ENCODE measurements around the gene BMPR1A.

Gene BMPR1A

GRCh38 chr10:86880971-86881370 is 124.6 kb downstream of the BMPR1A start:
- H3K79me2 ChIP-seq, result no peaks in the 10 kb centered on the region
- H3K4me3 ChIP-seq (ENCODE audit: low read depth, low read length), result no peak overlapping the region
- no peak overlapping the region for H3K27ac ChIP-seq
- no peak overlapping the region for H3K4me2 ChIP-seq (ENCODE audit: low read length)
- H3K9me3 ChIP-seq (ENCODE audit: control insufficient read depth, low read length), result no peaks in the 10 kb centered on the region
- no peak overlapping the region for H2AFZ ChIP-seq
- no peaks in the 10 kb centered on the region for H3K4me1 ChIP-seq
- TF ChIP-seq CTCF (IDR thresholded peaks at IDR 0.05), result no peak
- no peaks in the 10 kb centered on the region for H3K27me3 ChIP-seq (ENCODE audit: control insufficient read depth, insufficient read depth, low read length)
- H3K36me3 ChIP-seq (ENCODE audit: control insufficient read depth, insufficient read depth, low read length), result no peaks in the 10 kb centered on the region
- H3K9ac ChIP-seq, result no peak overlapping the region

GRCh38 chr10:86888585-86889381 is 132.4 kb downstream of the BMPR1A start:
- H3K27me3 ChIP-seq (ENCODE audit: control insufficient read depth, insufficient read depth, low read length), result no peaks in the 10 kb centered on the region
- H3K4me3 ChIP-seq (ENCODE audit: low read depth, low read length), result no peak overlapping the region
- H3K36me3 ChIP-seq (ENCODE audit: control insufficient read depth, insufficient read depth, low read length), result no peaks in the 10 kb centered on the region
- no peak overlapping the region for H2AFZ ChIP-seq
- no peak overlapping the region for H3K4me2 ChIP-seq (ENCODE audit: low read length)
- no peaks in the 10 kb centered on the region for H3K9me3 ChIP-seq (ENCODE audit: control insufficient read depth, low read length)
- no peak overlapping the region for H3K27ac ChIP-seq
- peaks cover 2% of the 10 kb centered on the region for H3K79me2 ChIP-seq
- no peak overlapping the region for H3K9ac ChIP-seq
- no peaks in the 10 kb centered on the region for H3K4me1 ChIP-seq
- no peak for TF ChIP-seq CTCF (IDR thresholded peaks at IDR 0.05)

- no peak overlapping the region for H3K4me3 ChIP-seq (ENCODE audit: low read depth, low read length)
- H3K9ac ChIP-seq, result no peak overlapping the region
- no peak overlapping the region for H2AFZ ChIP-seq
- no peaks in the 10 kb centered on the region for H3K9me3 ChIP-seq (ENCODE audit: control insufficient read depth, low read length)
- no peaks in the 10 kb centered on the region for H3K27me3 ChIP-seq (ENCODE audit: control insufficient read depth, insufficient read depth, low read length)
- peaks cover 2% of the 10 kb centered on the region for H3K79me2 ChIP-seq
- TF ChIP-seq CTCF (IDR thresholded peaks at IDR 0.05), result no peak
- H3K27ac ChIP-seq, result no peak overlapping the region
- no peak overlapping the region for H3K4me2 ChIP-seq (ENCODE audit: low read length)
- H3K36me3 ChIP-seq (ENCODE audit: control insufficient read depth, insufficient read depth, low read length), result no peaks in the 10 kb centered on the region
- no peaks in the 10 kb centered on the region for H3K4me1 ChIP-seq
Measured at GRCh38 chr10:86889997-86890396, 133.6 kb downstream of the BMPR1A start.

- Histone ChIP-seq H3K9me3 (ENCODE audit: control insufficient read depth, low read length) (no peaks in the 10 kb centered on the region), H3K36me3 (ENCODE audit: control insufficient read depth, insufficient read depth, low read length) (no peaks in the 10 kb centered on the region), H3K4me2 (ENCODE audit: low read length) (no peak overlapping the region), H3K27me3 (ENCODE audit: control insufficient read depth, insufficient read depth, low read length) (no peaks in the 10 kb centered on the region), H2AFZ (no peak overlapping the region), H3K27ac (no peak overlapping the region), H3K79me2 (no peaks in the 10 kb centered on the region), H3K4me1 (no peaks in the 10 kb centered on the region), H3K4me3 (ENCODE audit: low read depth, low read length) (no peak overlapping the region), H3K9ac (no peak overlapping the region)
- no peak for TF ChIP-seq CTCF (IDR thresholded peaks at IDR 0.05)
Measured at GRCh38 chr10:86898511-86898910, 142.1 kb downstream of the BMPR1A start.

GRCh38 chr10:86899132-86899531 is 142.7 kb downstream of the BMPR1A start:
- Histone ChIP-seq H3K36me3 (ENCODE audit: control insufficient read depth, insufficient read depth, low read length) (no peaks in the 10 kb centered on the region), H3K4me3 (ENCODE audit: low read depth, low read length) (no peak overlapping the region), H3K27ac (no peak overlapping the region), H3K4me2 (ENCODE audit: low read length) (no peak overlapping the region), H3K4me1 (no peaks in the 10 kb centered on the region), H2AFZ (no peak overlapping the region), H3K9ac (no peak overlapping the region), H3K27me3 (ENCODE audit: control insufficient read depth, insufficient read depth, low read length) (no peaks in the 10 kb centered on the region), H3K9me3 (ENCODE audit: control insufficient read depth, low read length) (no peaks in the 10 kb centered on the region), H3K79me2 (no peaks in the 10 kb centered on the region)
- no peak for TF ChIP-seq CTCF (IDR thresholded peaks at IDR 0.05)

Measured in parathyroid adenoma (tissue), 2 donors.